UCSD-AML1 (cell line): Measurements from ENCODE around the gene SERPINA4.
A peak's percentile ranks its signal among the peaks of the same experiment; 100 is the strongest.

ENCODE experiments used
- DNase-seq: peaks from one replicate; lab custom pipeline; 2025; ENCODE audit not compliant: unreplicated experiment; lab: John Stamatoyannopoulos, UW

Gene SERPINA4

DNA sequence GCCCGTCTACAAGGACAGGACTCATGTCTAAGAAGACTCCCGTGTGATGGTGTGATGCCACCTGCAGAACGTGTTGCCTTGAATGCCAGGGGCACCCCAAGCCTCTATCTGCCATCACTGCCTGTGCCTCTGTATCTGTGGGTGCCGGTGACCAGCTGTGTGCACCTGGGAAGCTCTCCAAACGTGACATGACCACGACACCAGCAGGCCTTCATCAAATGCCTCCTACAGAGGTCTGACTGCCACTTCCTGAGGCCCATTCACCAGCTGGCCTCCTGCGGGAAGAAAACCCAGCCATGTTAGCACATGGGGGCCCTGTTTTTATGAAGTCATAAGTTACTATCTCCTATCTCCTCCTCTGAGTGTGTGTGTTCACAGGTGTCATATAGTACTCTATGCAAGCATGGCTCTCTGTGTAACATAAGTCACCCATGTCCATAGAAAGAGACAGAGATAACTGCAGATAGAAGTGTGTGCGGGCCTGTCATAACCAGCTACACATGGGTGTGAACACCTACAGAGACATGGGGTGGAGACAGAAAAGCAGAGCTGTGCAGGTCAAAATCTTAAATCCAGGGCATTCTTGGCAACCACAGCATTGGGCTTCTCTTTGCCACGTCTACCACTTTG is 18.3 kb upstream of the SERPINA4 start:
- no peak for DNase-seq

DNA sequence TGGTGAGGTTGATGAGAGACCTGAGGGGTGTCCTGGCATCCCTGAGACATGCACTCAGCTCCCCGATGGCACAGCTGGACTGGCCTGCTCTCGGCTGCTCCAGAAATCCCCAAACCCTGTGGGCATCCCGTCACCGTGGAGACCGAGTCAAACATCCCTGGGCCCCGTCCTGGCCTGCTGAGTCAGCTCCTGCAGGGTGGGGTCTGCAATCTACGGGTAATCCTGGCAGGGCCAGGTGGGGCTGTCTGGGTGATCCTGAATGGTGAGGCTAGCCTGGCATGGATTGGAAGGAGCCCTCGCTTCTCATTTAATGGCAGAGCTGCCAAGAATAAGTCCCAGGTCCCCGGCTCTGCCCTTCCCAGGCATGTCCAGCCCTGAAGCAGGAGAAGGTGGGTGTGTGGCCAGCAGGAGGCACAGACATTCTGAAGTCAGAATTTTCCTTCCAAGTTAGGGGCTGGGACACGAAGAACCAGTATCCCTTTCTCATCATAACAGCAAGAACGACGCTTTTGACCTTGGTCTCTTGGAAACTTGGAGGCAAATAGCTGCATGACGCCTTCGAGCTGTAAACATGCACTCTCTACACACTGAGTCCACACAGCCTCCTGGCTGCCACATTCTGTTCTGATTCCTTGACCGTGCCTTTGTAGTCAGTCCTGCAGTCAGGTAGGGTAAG is 17.7 kb upstream of the SERPINA4 start:
- no peak for DNase-seq

DNA sequence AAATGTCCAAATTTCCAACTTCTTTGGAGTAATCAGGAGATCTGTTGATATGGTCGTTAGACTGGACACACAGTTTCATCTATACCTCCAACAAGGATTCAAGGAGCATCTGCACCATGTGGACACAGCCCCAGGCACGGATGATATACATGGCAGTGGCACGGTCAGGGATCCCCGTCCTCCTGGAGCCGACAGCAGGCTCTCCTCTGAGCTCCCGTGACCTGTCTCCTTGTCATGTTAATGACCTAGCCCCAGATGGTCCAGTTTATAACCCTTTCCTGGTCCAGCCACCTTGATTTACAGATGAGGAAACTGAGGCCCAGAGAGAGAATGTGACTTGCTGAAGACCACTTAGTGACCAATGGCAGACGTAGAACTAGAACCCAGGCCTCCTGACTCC is 16.5 kb upstream of the SERPINA4 start:
- DNase-seq: no peak

DNA sequence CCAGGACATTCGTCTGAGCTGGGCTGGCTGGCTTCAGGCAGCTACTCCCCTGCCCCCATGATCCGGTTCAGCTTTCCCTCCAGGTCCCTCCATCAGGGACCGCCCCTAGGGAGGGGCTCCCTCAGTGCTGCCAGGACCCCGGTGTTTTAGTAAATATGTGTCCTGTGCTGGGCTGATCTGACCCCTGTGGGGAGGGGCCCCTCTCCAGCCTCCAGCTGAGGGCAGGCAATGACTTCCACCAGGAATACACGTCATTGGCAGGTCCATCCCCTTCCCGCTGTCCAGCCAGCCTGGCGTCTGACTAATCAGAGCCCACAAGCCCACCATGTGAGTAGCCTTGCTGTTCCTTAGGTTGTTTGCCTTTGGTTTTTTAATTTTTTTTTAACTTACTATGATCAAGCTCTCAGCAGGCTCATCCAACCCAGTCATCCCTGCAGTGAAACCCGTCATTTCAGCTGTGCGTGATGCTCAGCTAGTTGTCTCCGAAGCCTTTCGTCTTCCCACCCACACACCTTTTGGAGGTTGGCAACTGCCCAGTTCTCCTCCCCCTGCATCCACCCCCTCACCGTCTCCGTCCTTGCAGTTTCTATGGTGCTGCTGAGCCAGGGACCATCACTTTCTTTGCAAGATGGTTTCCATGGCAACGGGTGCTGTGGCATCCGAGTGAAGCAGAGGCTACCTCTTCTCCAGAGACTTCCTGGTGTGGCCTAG is 16.0 kb upstream of the SERPINA4 start:
- DNase-seq: no peak

DNA sequence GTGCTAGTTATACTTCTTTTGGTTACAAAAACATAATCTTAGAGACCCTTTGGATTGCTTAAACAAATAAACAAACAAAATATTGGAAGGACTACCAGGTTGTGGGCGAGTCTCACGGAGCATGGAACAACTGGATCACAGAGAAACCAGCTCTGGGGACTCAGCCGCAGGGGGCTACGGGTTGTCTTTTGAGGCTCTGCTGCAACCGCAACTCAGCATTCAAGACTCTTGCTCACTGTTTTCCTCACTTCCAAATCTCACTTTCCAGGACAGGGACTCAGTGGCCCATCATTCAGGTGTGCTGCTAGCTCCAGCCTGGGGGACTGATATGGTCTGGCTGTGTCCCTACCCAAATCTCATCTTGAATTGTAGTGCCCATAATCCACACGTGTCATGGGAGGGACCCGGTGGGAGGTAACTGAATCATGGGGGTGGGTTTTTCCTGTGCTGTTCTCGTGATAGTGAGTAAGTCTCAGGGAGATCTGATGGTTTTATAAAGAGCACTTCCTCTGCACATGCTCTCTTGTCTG is 14.0 kb upstream of the SERPINA4 start:
- no peak for DNase-seq

DNA sequence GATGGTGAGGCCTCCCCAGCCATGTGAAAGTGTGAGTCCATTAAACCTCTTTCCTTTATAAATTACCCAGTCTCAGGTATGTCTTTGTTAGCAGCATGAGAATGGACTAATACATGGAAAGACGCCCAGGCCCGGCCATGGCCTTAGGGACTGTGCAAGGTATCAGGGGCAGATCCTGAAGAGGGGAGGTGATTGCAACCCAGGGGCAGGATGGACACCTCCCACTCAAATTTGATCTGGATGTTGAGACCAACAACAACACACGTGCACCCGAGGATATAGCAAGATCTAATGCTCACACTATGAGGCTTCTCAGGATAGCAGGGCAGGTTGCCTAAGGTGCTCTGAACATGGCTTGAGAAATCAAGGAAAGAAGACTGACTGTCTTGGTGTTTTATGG is 13.5 kb upstream of the SERPINA4 start:
- DNase-seq: no peak

DNA sequence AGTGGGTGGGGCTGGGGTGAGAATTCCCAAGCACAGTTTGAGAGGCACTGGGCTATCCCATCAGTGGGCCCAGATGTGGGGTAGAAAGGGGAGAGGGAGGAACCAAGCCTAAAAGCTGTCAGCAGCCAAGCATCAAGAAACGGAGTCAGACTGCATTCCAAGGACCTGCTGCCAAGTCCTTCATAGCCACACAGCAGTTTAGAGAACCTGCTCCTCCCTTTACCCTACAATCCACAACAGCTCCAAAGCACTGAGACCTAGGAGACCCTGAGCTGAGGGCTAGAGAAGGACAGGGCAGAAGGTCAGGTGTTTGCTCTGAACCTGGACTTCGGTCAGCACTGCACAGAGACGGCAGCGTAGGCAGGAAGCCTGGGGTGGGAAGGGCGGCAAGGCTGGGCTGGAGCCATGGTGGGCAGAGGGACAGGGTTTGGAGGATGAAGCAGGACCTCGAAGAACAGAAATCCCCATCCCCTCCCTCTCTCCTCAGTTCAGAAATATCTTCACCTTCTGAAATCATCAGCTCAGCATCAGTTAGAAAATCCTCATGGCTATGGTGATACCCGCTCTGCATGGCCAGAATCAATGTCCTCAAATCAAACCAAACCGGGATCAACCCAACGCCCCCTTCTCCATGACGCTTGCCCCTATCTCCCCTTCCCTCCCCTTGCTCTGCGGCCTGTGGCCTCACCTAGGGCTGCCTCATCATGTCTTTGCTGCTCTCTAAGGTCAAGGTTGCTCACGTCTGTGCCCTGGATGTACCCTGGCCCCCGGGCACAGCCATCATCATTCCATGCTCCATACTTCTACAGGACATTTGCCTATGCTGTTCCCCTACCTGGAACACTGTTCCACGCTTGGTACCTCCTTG is 12.9 kb upstream of the SERPINA4 start:
- no peak for DNase-seq

DNA sequence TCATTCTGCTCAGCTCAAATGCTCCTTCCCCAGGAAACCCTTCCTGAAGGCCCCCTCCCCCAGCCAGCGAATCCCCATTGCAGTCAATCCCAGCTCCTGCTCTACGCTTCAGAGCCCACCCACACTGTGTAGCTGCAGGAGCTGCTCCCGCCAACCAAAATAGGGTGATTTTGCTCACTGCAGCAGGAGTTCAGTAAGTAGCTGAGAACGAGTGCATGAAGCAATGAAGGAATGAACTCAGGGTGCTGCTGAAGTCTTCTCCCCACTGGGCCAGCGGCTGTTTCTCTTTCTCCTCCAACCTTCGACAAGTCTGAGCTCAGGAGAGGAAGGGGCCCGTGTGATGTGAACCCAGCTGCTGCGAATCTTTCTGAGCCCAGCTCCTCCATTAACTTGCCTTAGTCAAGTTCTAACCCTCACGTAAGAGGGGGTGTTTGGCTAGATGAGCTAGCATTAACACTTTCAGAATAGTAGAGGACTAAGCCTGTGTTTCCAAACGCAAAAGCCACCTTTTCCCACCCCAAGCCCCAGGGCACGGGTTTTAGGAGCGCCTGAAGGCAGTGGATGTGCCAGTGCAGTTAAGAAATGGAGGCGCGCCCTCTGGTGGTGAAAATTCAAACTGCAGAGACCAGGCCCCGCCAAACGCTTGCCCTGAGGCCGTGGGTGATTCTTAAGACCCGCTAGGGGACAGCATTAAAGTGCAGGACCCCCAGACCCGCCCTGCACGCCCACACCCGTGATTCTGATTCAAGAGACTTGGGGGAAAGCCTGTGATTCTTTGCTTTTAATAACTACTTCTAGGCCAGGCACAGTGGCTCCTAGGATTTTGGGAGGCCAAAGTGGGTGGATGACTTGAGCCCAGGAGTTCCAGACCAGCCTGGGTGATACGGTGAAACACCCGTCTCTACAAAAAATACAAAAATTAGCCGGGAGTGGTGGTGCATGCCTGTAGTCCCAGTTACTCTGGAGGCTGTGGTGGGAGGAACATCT is 11.9 kb upstream of the SERPINA4 start:
- peak; percentile 56 for DNase-seq

DNA sequence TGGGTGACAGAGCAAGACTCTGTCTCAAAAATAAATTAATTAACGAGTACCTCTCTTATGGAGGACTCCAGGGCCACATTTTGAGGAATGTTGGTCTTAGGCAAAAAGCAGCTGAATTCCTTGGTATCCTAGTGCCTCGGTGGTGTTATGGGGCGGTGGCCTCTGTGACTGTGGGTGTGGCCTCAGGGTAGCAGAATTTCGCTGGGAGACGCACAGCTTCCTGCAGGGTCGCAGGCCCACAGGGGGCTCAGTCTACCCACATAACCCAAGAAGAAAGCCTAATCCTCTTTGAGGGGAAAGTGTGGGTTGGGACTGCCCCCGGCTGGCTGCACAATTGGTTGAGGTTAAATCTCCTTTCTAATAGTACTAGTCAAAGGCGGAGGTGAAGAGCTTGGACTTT is 11.2 kb upstream of the SERPINA4 start:
- no peak for DNase-seq

DNA sequence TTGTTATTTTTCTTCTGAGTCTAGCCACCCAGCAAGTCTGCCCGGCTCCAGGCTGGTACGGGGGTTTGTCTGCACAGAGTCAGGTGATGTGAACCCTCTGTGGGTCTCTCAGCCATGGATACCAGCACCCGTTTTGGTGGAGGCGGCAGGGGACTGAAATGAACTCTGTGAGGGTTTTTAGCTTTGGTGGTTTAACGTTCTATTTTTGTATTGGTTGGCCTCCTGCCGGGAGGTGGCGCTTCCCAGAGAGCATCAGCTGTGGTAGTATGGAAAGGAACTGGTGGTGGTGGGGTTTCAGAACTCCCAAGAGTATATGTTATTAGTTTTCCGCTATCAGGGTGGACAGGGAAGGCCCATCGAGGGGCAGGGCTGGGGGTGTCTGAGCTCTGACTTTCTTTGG is 5.3 kb upstream of the SERPINA4 start:
- no peak for DNase-seq

DNA sequence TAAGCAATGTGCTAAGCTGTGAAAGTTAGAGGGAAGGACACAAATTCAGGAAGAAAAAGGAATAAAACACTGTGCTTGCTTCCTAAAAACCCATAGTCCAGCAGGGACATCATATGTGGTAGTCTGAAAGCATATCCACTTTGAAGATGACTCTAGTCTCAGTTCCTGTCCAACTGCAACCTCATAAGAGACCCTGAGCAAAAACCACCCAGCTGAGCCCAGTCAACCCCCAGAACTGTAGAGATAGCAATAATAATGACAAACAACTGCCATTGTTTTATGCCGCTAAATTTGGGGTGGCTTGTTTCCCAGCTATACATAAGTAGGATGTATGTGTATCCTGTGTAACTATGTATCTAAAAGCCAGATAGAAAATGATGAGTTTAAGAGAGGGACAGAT is 3.9 kb upstream of the SERPINA4 start:
- no peak for DNase-seq

DNA sequence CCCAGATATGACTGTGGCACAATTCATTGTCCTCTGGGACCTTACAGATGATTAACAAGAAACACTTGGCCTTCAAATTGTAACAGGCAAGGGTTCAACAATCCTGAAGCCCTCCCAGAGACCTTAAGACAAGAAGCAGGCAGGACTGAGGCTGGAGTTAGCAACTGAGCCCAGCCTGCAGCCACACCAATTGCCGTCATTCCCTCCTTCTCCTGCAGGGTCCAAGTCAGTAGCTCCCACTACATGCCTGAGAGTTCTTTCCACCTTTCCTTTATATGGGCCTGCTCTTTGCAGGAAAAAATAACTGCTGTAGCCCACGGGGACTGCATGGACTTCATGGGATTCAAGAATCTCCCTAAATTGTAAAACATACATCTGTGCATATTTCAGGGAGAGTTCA is 2.4 kb upstream of the SERPINA4 start:
- no peak for DNase-seq

DNA sequence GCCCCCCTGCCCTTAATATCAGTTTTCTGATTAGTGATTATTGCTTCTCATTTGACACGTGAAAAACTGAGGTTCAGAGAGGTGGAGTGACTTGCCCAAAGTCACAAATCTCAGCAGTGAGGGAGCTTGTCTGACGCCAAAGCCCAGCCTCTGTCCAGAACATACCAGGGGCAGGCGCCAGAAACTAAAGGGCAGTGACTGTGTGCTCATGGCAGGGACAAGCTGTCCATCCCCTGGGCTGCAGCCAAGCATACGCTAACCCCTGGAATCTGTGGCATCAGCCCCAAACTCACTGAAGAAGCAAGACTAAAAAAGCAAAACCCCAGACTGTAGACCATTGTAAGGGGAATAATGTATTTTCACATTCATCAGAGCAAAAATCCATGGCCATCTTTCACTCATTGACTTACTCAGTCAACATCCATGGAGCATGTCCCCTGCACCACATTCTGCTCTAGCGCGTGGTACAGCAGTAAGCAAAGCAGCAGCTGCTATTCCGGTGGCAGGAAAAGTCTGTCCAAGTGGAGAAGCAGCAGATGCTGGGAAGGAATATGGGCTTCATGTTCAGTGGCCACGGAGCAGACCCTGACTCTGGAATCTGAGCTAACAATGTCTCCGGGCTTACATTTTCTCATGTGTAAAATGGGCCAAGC is 1.5 kb upstream of the SERPINA4 start:
- no peak for DNase-seq

DNA sequence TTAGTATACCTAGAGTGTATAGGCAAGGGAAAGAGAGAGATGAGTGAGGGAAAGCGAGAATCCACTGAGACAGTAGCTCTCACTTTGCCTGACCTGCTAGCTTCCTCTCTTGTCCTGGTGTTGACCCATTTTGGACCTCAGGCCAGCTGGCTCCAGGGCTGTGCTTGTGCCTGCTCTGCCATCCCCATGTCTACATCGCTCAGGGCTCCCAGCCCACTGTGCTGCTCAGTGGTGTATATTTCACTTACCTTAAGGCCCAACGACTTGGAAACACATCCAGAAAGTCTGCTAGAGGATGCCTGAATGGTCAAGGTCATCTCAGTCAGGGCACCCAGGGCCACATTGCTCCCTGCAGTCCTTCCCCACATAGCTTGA is 964 bp upstream of the SERPINA4 start:
- DNase-seq: no peak

DNA sequence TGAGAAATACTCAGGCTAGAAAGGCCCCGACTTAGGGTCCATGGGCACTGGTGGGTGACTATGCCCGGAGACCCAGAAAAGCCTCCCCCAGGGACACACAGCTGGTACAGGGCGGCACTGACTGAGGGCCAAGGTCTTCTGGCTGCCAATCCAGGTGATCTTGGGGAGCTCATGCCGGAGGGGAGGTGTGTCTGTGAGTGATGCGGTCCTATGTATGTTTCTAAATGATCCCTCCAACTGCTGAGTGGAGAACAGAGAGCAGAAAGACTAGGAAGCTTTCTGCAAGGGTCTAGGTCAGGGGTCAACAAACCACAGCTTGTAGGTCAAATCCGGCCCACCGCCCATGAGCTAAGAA is 391 bp downstream of the SERPINA4 start:
- no peak for DNase-seq

DNA sequence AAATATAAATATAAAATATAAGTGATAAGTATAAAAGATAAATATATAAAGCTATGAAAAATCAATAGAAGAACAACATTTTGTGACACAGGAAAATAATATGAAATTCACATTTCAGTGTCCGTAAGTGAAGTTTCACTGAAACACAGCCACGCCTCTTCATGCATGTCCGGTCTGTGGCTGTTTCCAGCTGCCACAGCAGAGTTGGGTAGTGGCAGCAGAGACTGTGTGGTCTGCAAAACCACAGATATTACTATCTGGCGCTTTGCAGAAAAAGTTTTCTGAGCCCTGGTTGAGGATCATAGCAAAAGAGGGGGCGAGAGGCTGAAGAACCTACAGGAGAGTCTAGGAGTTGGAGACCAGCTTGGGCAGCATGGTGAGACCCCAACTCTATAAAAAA is 780 bp downstream of the SERPINA4 start:
- no peak for DNase-seq

DNA sequence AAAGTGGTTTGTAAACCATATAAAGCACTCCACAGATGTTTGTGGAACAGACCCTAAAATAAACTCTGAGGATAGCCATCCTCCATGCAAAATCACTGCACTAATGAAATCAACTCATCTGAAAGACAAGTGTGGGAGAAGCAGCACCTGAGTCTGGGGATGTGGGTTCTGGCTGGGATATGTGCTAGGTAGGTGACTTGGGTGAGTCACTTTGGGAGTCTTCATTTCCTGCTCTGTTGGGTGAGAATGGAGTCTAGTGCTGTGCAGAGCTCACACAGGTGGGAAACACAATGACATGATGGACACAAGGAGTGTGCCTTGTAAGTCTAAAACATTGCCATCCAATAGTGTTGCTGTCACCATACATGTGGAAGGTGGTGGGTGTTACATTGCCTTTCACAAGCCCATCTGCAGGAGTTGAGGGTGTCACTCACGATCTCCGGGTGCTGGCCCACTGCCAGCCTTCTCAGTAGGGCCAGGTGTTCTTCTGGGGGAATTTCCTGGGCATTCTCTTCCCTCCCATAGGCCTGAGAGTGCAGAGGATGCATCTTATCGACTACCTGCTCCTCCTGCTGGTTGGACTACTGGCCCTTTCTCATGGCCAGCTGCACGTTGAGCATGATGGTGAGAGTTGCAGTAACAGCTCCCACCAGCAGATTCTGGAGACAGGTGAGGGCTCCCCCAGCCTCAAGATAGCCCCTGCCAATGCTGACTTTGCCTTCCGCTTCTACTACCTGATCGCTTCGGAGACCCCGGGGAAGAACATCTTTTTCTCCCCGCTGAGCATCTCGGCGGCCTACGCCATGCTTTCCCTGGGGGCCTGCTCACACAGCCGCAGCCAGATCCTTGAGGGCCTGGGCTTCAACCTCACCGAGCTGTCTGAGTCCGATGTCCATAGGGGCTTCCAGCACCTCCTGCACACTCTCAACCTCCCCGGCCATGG is 2.0 kb downstream of the SERPINA4 start:
- DNase-seq: no peak

DNA sequence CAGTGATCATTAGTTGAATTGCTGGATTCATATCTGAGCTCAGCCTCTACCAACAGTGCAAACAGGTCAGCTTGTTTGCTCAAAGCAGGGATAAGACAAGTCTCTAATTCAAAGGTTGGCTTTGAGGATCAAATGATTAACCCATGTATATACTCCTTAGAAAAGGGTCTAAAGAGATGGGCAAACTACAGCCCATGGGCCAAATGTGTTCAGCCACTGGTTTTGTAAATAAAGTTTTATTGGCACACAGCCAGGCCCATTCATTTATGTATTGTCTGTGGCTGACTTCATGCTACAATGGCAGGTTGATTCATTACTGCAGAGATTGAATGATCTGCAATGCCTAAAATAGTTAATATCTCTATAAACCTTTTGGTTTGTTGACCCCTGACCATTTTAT is 3.1 kb downstream of the SERPINA4 start:
- no peak for DNase-seq

DNA sequence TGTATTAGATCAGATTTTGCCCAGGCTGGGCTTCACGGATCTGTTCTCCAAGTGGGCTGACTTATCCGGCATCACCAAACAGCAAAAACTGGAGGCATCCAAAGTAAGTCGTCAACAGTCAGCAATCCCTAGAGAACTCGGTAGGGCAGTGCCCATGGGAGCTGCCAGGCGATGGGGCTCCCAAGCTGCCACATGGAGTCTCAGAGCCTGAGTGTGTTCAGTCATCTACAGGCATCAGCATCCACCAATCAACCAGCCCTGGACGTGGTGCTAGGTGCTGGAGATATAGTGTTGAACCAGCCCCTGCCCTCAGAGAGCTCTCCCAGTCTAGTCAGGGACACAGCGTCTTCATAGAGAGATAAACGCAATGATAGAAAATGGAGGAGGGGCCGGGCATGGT is 6.9 kb downstream of the SERPINA4 start:
- DNase-seq: no peak
